ENCODE results near the gene DUSP23.
A peak's percentile ranks its signal among the peaks of the same experiment; 100 is the strongest.

DNA sequence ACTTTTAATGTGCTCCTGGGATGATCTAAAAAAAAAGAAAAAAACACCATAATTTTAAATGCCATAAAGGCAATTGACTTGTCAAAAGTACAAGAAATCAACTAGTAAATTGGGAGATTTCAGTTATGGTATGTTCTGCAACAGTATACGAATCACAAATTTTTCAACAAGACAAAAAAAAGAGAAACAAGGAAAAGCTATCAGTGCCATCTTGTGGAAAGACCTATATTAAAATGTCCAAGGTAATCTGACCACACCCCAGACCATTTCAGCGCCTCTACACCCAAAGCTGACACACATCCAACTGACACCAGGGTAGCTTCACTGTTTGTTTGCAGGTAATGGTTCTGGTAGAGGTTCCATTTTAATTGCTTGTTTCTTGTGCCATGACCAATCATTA lies 5.0 kb upstream of the DUSP23 start:
- TF ChIP-seq POLR2A (IDR thresholded peaks at IDR 0.05; ENCODE audit: low read depth, low read length) (peak; percentile 49), POLR2AphosphoS5 (IDR thresholded peaks at IDR 0.05; ENCODE audit: insufficient read depth, low read depth, low read length) (no peak), FOS (IDR thresholded peaks at IDR 0.05; ENCODE audit: borderline replicate concordance, insufficient read depth, low read length) (no peak), MYC (IDR thresholded peaks at IDR 0.05; ENCODE audit: low read depth, low read length) (no peak)
- TF ChIP-seq, protein P1, sequence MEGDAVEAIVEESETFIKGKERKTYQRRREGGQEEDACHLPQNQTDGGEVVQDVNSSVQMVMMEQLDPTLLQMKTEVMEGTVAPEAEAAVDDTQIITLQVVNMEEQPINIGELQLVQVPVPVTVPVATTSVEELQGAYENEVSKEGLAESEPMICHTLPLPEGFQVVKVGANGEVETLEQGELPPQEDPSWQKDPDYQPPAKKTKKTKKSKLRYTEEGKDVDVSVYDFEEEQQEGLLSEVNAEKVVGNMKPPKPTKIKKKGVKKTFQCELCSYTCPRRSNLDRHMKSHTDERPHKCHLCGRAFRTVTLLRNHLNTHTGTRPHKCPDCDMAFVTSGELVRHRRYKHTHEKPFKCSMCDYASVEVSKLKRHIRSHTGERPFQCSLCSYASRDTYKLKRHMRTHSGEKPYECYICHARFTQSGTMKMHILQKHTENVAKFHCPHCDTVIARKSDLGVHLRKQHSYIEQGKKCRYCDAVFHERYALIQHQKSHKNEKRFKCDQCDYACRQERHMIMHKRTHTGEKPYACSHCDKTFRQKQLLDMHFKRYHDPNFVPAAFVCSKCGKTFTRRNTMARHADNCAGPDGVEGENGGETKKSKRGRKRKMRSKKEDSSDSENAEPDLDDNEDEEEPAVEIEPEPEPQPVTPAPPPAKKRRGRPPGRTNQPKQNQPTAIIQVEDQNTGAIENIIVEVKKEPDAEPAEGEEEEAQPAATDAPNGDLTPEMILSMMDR (IDR thresholded peaks at IDR 0.05; ENCODE audit: extremely low read depth in 1 of 2, insufficient read depth in 1 of 2, low read depth in 1 of 2, low read length in 2 of 2), result no peak
